Neural progenitor cell (in vitro differentiated cells): ENCODE results near the gene HCFC1. TPM values are rescaled to one million over a fixed set of nuclear protein-coding genes. Genes with fewer than 3 reads are reported as not detected.

ENCODE experiments used
- DNase-seq: peaks from one replicate; pipeline ENCODE4 v3.0.0-alpha.2; 2016; ENCODE audit warnings: low spot score
- H2AFZ ChIP-seq: fragments of 200-600 bp; sonication (generic); replicated peaks from 2 replicates; pipeline ENCODE4 v1.6.1; 2016; ENCODE audit warnings: antibody characterized with exemption
- H3F3A ChIP-seq: fragments of 200-600 bp; sonication (generic); 2 replicates; pipeline ENCODE4 v1.6.1; 2016; ENCODE audit warnings: antibody characterized with exemption, low read depth
- H3K27ac ChIP-seq: fragments of 200-600 bp; sonication (generic); 2 replicates; pipeline ENCODE4 v1.5.1; 2016; ENCODE audit warnings: mild to moderate bottlenecking
- H3K27me3 ChIP-seq: fragments of 200-600 bp; sonication (generic); 2 replicates; pipeline ENCODE4 v1.6.1; 2016; ENCODE audit warnings: mild to moderate bottlenecking, moderate library complexity
- H3K36me3 ChIP-seq: fragments of 200-600 bp; sonication (generic); 2 replicates; pipeline ENCODE4 v1.5.1; 2016
- H3K4me1 ChIP-seq: fragments of 200-600 bp; sonication (generic); 2 replicates; pipeline ENCODE4 v1.6.1; 2016; ENCODE audit warnings: mixed run types
- H3K4me2 ChIP-seq: fragments of 200-600 bp; sonication (generic); 2 replicates; pipeline ENCODE4 v1.6.1; 2016
- H3K4me3 ChIP-seq: fragments of 200-600 bp; sonication (generic); 2 replicates; pipeline ENCODE4 v1.5.1; 2016
- H3K79me2 ChIP-seq: fragments of 200-600 bp; sonication (generic); 2 replicates; pipeline ENCODE4 v1.6.1; 2016; ENCODE audit warnings: low read depth
- H3K9ac ChIP-seq: fragments of 200-600 bp; sonication (generic); 2 replicates; pipeline ENCODE4 v1.6.1; 2016
- H3K9me3 ChIP-seq: fragments of 200-600 bp; sonication (generic); 2 replicates; pipeline ENCODE4 v1.5.1; 2016; ENCODE audit warnings: low read depth
- H4K20me1 ChIP-seq: fragments of 200-600 bp; sonication (generic); 2 replicates; pipeline ENCODE4 v1.6.1; 2016; ENCODE audit warnings: low read depth
- H3K27ac Mint-ChIP-seq: 3 replicates; pipeline ENCODE4 v1.8.0; 2021; ENCODE audit warnings: mixed read lengths
- H3K27me3 Mint-ChIP-seq: 2 replicates; pipeline ENCODE4 v1.8.0; 2022; ENCODE audit warnings: low read depth, mild to moderate bottlenecking, inconsistent platforms, moderate library complexity, mixed read lengths; ENCODE audit not compliant: insufficient read depth
- H3K36me3 Mint-ChIP-seq: 3 replicates; pipeline ENCODE4 v1.8.0; 2021; ENCODE audit warnings: mixed read lengths
- H3K4me1 Mint-ChIP-seq: 3 replicates; pipeline ENCODE4 v1.8.0; 2021; ENCODE audit warnings: mixed read lengths
- H3K4me3 Mint-ChIP-seq: 3 replicates; pipeline ENCODE4 v1.8.0; 2021; ENCODE audit warnings: mild to moderate bottlenecking, moderate library complexity, mixed read lengths
- H3K9me3 Mint-ChIP-seq: 3 replicates; pipeline ENCODE4 v1.8.0; 2020; ENCODE audit warnings: mixed read lengths
- EZH2 ChIP-seq: fragments of 200-600 bp; sonication (generic); IDR thresholded peaks from 2 replicates; pipeline ENCODE4 v1.6.1; 2017; ENCODE audit warnings: antibody characterized with exemption, mild to moderate bottlenecking, moderate library complexity
- EZH2phosphoT487 ChIP-seq: fragments of 200-600 bp; sonication (generic); IDR thresholded peaks from 2 replicates; pipeline ENCODE4 v1.6.1; 2017; ENCODE audit warnings: antibody characterized with exemption
- total RNA-seq: library from RNA; depleted of rRNA; stranded (reverse); fragments of >200 nt; gene quantifications from 2 replicates; pipeline ENCODE4 v1.2.3, GENCODE V29; 2015; ENCODE audit warnings: low replicate concordance
- TF ChIP-seq, protein P1 (sequence below): fragments of 200-600 bp; sonication (generic); IDR thresholded peaks from 2 replicates; pipeline ENCODE4 v1.5.1; 2017; ENCODE audit warnings: antibody characterized with exemption, mild to moderate bottlenecking

Gene HCFC1
- total RNA-seq, 1 donor from 2014 or later = 20.7 TPM

DNA sequence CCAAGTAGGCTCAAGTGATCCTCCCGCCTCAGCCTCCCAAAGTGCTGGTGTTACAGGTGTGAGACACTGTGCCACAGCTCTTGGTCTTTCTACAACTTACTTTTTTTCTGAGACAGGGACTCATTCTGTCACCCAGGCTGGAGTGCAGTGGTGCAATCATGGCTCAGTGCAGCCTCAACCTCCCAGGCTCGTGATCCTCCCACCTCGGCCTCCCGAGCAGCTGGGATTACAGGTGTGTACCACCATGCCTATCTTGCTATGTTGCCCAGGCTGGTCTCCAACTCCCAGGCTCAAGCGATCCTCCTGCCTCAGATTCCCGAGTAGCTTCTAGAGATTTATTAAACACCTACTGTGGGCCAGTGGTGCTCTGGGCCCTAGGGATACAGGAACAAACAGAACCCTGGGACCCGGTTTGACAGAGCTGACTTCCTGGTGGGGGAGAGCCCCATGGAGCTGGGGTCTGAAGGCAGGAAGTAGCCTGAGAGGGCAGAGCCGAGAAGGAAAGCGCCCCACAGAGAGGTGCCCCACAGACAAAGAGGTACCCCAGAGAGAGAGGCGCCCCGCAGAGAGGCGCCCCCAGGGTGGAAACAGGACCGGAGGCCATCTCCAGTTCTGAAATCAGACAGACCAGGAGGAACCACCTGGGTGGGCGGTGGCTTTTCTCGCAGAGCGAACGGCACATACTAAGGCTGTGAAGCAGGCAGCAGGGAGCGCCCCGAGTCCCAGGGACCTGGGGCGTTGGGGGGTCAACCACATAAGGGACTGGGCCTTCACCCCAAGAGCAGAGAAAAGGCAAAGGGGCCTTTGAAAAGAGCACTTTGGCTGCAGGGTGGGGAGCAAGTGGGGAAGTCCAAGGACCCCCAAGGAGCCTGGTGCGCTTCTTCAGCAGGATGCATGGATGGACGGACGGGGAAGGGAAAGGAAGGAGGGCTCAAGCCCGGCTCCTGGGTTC, 43.1 kb upstream of the HCFC1 start:
- Mint-ChIP-seq H3K27ac (no peak overlapping the region), H3K9me3 (peaks cover 15% of the 10 kb centered on the region), H3K27me3 (no peaks in the 10 kb centered on the region), H3K36me3 (peaks cover 3% of the 10 kb centered on the region), H3K4me1 (peaks cover 7% of the 10 kb centered on the region), H3K4me3 (no peak overlapping the region)
- no peak for DNase-seq
- no peaks in the 10 kb centered on the region for H3K36me3 ChIP-seq
- H3K27me3 ChIP-seq = no peaks in the 10 kb centered on the region
- H3K4me1 ChIP-seq = no peaks in the 10 kb centered on the region
- H3K9me3 ChIP-seq = no peaks in the 10 kb centered on the region
- no peaks in the 10 kb centered on the region for H3F3A ChIP-seq
- no peaks in the 10 kb centered on the region for H3K79me2 ChIP-seq
- H3K9ac ChIP-seq = no peak overlapping the region
- H4K20me1 ChIP-seq = no peaks in the 10 kb centered on the region
- no peak overlapping the region for H3K4me2 ChIP-seq
- TF ChIP-seq EZH2 = no peak
- no peak overlapping the region for H2AFZ ChIP-seq
- no peak overlapping the region for H3K27ac ChIP-seq
- no peak overlapping the region for H3K4me3 ChIP-seq

DNA sequence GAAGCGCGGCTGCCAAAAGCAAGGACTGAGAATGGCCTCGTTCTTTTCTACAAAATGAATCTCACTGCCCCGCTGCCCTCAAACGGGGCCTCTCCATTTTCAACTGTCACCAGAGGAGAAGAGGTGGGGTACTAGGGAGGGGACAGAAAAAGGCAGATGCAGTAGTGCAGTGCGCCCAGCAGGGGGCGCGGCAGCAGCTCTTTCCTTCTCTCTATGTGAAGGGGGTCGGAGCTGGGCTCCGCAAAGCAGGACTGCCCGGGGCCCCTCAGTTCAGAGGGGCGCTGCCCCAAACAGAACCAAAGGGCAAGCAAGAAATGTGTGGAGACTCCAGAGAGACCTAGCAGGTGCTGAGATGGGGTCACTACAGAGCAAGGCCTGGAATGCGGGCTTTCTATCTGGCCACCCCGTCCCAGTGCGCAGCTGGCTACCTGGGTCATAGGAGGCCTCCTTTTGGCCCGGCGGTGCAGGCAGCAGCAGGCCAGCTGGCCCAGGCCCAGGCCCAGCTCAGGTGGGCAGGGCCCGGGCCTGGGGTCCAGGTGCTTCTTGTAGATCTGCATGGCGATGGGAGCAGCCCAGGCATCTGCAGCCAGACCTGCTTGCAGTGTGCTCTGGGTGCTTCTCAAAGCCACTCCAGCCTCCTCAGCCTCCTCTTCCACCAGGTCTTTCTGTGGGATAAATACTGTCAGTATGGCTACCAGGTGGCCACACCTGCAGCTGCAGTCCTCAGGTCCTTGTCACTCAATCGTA, 42.2 kb upstream of the HCFC1 start:
- Histone ChIP-seq H3K4me1 (no peaks in the 10 kb centered on the region), H3K79me2 (no peaks in the 10 kb centered on the region), H2AFZ (no peak overlapping the region), H3K27me3 (no peaks in the 10 kb centered on the region), H3K9me3 (no peaks in the 10 kb centered on the region), H3K4me2 (no peak overlapping the region), H3K27ac (no peak overlapping the region), H3K9ac (no peak overlapping the region), H3K36me3 (no peaks in the 10 kb centered on the region), H3K4me3 (no peak overlapping the region), H4K20me1 (no peaks in the 10 kb centered on the region), H3F3A (no peaks in the 10 kb centered on the region)
- H3K36me3 Mint-ChIP-seq = peaks cover under 1% of the 10 kb centered on the region
- H3K9me3 Mint-ChIP-seq = peaks cover 13% of the 10 kb centered on the region
- TF ChIP-seq, protein P1, sequence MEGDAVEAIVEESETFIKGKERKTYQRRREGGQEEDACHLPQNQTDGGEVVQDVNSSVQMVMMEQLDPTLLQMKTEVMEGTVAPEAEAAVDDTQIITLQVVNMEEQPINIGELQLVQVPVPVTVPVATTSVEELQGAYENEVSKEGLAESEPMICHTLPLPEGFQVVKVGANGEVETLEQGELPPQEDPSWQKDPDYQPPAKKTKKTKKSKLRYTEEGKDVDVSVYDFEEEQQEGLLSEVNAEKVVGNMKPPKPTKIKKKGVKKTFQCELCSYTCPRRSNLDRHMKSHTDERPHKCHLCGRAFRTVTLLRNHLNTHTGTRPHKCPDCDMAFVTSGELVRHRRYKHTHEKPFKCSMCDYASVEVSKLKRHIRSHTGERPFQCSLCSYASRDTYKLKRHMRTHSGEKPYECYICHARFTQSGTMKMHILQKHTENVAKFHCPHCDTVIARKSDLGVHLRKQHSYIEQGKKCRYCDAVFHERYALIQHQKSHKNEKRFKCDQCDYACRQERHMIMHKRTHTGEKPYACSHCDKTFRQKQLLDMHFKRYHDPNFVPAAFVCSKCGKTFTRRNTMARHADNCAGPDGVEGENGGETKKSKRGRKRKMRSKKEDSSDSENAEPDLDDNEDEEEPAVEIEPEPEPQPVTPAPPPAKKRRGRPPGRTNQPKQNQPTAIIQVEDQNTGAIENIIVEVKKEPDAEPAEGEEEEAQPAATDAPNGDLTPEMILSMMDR = peak; percentile 76
- TF ChIP-seq EZH2 = no peak
- H3K27me3 Mint-ChIP-seq = no peaks in the 10 kb centered on the region
- DNase-seq = peak; percentile 59
- H3K27ac Mint-ChIP-seq = no peak overlapping the region
- H3K4me1 Mint-ChIP-seq = peaks cover 5% of the 10 kb centered on the region
- no peak overlapping the region for H3K4me3 Mint-ChIP-seq

DNA sequence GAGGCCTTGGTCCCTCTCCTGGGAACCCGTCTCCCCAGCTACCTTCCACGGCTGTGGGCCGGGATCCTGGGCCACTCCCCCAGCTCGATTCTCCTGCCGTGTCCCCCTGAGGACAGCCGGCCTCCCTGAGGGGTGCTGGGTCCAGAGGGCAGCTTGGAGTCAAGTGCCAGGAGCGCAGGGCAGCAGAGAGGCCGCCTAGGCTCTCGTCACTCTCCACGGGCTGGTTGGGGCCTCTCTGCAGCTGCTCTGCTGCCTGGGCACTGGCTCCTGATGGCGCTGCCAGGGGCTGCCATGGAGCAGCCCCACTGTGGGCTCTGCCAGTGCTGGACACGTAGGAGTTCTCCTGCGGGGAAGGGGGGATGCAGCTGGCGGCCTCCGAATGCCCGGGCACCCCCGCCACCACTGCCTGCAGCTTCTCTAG, 41.4 kb upstream of the HCFC1 start:
- Mint-ChIP-seq H3K9me3 (peaks cover 12% of the 10 kb centered on the region), H3K27ac (no peak overlapping the region), H3K4me1 (peaks cover 4% of the 10 kb centered on the region), H3K36me3 (no peaks in the 10 kb centered on the region), H3K4me3 (no peak overlapping the region), H3K27me3 (peaks cover 2% of the 10 kb centered on the region)
- H3K27me3 ChIP-seq = no peaks in the 10 kb centered on the region
- H3K4me2 ChIP-seq = no peak overlapping the region
- H3K79me2 ChIP-seq = no peaks in the 10 kb centered on the region
- no peak overlapping the region for H2AFZ ChIP-seq
- no peak overlapping the region for H3K4me3 ChIP-seq
- H3K9ac ChIP-seq = no peak overlapping the region
- H3K27ac ChIP-seq = no peak overlapping the region
- H3K9me3 ChIP-seq = no peaks in the 10 kb centered on the region
- TF ChIP-seq EZH2 (no peak), EZH2phosphoT487 (no peak)
- TF ChIP-seq, protein P1 = no peak
- no peaks in the 10 kb centered on the region for H4K20me1 ChIP-seq
- no peaks in the 10 kb centered on the region for H3K36me3 ChIP-seq
- H3K4me1 ChIP-seq = no peaks in the 10 kb centered on the region
- DNase-seq = no peak
- H3F3A ChIP-seq = no peaks in the 10 kb centered on the region
